ENCODE data around the gene KHDC4.
"Not testable (repeated sequence)": the region's sequence is repeated elsewhere in the genome, so short reads cannot be mapped to it uniquely, and the experiment has no call there.

The KHDC4 gene

DNA sequence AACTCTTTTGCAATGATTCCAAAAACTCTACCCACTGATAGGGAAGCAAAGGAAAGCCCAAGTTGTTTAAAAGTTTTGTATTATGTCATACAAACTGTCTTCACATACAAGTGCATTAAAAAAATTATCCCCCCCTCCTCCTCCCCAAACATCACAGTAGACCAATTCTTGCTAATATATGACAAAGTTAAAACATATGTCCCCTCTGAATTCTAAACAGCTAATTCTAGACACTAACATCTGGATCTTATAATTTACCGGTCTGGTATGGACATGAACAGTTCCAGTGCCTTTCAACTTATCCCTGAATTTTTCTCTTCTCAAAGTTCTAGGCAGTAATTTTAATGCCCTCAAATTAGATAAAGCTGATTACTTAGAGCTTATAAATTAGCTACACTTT, 36.5 kb downstream of the KHDC4 start:
- DNase-seq = no peak

- not testable (repeated sequence) for DNase-seq
Measured at GRCh38 chr1:155896476-155896875, 37.7 kb downstream of the KHDC4 start.

DNA sequence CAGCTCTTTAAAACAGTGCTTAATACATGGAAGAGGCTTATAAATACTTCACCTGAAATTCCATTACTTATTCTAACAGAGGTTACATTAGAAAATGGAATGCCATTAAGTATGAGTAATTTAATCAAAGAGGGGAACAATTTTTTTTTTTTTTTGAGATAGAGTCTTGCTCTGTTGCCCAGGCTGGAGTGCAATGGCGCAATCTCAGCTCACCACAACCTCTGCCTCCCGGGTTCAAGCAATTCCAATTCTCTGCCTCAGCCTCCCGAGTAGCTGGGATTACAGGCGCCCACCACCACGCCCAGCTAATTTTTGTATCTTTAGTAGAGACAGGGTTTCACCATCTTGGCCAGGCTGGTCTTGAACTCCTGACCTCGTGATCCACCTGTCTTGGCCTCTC, 38.6 kb downstream of the KHDC4 start:
- DNase-seq = not testable (repeated sequence)

DNA sequence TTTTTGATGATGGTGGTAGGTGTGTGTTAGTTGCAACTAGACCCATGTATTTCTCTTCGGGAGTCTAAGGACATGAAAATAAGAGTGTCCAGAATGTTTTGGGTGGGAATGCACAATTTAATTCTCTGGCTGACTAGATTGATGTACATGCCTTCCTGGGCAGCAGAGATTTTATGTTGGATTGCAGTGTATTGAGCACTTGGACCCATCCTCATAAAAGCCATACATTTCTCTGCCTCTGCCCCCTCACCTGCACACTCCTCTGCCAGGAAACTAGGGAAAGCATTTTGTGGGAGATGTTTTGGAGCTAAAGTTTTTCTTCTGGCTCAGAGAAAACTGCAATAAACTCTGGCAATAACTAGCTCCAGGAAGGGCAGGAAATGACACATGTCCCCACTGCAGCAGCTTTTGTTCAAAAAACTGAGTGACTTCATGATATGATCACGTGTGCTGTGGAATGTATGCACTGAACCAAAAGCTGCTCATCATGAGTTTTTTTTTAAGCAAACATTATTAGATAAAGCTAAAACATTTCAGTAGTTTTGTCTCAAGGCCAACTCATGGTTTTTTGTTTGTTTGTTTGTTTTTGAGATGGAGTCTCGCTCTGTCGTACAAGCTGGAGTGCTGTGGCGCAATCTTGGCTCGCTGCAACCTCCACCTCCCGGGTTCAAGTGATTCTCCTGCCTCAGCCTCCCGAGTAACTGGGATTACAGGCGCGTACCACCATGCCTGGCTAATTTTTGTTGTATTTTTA, 40.6 kb downstream of the KHDC4 start:
- DNase-seq = no peak

GRCh38 chr1:155892796-155893195, 41.4 kb downstream of the KHDC4 start:
- DNase-seq = no peak

DNA sequence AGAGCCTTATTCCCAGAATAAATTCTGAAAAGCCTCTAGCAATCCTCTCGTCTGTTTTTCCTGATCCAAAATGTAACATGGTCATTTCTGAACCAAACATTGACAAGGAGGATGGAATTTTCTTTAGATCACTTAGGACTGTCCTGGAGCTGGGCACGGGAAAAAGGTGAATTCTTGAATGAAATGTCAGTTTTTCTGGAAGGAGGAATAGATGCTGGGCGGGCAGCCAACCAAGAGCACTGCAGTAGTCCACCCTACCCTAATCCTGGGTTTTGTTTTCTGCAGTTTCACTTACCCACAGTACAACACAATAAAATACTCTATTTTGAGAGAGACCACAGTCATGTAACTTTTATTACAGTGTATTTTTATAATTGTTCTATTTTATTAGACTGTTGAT, 44.0 kb downstream of the KHDC4 start:
- DNase-seq = no peak

GRCh38 chr1:155889566-155889965, 44.6 kb downstream of the KHDC4 start:
- no peak for DNase-seq

DNA sequence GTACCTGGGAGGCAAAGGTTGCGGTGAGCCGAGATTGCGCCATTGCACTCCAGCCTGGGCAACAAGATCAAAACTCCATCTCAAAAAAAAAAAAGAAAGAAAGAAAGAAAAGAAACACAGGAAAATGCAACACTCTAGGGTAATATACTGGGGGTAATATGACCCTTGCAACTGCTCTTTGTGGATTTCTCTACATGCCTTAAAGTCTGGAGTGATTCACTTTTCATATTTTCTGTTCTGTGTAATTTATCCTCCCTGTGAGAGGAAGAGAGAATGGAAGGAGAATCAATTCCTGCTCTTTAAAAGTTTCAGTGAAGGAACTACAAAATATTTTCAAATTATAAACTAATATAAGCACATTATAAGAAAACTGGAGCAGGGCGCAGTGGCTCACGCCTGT, 45.7 kb downstream of the KHDC4 start:
- DNase-seq = no peak

DNA sequence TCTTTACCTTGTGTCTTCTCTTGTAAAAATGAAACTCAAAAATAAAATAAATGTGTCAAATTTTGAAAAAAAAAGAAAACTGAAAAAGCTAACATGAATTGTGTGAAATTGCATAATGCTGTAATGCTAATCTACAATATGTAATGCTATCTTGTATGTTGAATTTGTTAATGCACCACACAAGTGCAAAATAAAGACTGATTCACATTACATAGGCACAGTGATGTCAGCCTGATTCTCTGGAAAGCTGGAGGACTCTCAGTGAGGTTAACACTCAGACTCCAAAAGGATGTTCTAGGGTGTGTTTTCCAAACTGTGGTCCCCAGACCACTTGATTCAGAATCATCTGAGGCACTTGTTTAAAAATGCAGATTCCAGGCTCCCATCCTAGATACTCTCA, 49.2 kb downstream of the KHDC4 start:
- DNase-seq = no peak

GRCh38 chr1:155884031-155884960, 49.9 kb downstream of the KHDC4 start:
- DNase-seq = no peak

GRCh38 chr1:155882766-155883165, 51.4 kb downstream of the KHDC4 start:
- DNase-seq = no peak

DNA sequence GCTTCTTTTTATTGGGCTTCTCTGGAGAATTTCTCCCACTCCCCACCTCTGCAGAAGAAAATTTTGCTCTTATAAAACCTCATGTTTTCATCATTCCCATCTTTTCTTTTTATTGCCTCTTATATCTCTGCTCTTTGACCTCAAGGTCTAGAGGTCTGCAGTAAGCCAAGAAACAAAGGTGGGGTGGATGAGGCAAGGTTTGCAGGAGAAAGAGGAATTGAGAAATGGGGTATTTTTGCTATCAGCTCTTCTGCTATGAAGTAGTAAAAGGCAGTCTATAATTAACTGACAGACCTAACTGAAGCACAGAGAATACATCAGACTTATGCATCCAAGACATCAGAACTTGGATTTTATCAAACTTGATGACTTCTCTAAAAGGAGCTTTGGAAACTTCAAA, 52.0 kb downstream of the KHDC4 start:
- DNase-seq = no peak

DNA sequence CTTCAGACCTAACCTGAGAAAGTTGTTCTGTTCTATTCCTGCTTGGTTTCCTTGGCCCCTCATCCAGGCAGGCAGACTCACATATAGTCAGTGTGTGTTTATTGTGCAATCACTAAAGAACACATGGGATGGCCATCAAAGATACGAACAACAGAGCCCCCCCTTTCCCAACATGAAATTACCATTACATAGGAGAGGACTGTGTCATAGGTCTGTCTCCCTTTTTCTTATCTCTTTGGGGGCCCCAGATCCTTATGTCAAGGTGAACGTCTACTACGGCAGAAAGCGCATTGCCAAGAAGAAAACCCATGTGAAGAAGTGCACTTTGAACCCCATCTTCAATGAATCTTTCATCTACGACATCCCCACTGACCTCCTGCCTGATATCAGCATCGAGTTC, 53.3 kb downstream of the KHDC4 start:
- no peak for DNase-seq

DNA sequence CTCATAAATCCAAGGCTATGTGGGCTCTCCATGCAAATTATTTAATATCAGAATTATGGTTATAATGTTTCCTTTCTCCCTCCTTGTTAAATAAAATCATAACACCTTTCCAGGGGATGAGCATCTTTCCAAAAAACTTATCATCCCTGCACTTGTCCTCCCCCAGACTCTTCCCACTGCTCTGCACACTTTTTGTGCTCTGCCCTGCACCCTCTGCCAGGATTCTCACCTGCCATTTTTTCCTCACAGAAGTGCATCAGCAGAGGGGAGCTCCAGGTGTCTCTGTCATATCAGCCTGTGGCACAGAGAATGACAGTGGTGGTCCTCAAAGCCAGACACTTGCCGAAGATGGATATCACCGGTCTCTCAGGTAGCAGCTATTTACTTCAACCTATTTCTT, 54.0 kb downstream of the KHDC4 start:
- no peak for DNase-seq

DNA sequence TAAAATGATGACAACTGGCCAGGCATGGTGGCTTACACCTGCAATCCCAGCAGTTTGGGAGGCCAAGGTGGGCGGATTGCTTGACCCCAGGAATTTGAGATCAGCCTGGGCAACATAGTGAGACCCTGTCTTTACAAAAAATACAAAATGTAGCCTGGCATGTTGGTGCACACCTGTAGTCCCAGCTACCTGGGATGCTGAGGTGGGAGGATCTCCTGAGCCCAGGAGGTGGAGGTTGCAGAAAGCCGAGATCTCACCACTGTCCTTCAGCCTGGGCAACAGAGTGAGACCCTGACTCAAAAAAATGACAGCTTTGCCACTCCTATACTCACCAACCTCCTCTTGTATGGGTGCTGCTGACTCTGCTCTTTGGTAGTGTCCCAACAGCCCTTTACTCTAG, 56.3 kb downstream of the KHDC4 start:
- no peak for DNase-seq

DNA sequence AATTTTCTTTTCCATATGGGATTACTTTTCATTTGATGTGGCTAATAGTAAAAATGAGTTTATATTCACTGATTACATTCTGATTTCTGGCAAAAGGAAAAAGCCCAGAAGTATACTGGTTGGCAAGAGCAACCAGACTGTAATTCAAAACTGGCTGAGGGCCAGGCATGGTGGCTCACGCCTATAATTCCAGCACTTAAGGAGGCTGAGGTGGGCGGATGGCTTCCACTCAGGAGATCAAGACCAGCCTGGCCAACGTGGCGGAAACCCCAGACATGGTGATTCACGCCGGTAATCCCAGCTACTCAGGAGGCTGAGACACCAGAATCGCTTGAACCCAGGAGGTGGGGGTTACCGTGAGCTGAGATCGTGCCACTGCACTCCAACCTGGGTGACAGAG, 60.4 kb downstream of the KHDC4 start:
- DNase-seq = no peak

GRCh38 chr1:155872527-155872926, 61.7 kb downstream of the KHDC4 start:
- no peak for DNase-seq

- no peak for DNase-seq
Measured at GRCh38 chr1:155871390-155871789, 62.8 kb downstream of the KHDC4 start.

GRCh38 chr1:155867766-155868165, 66.4 kb downstream of the KHDC4 start:
- DNase-seq = no peak

- no peak for DNase-seq
Measured at GRCh38 chr1:155864393-155864792, 69.8 kb downstream of the KHDC4 start.

All from activated naive CD4-positive, alpha-beta T cell treated with anti-CD3 and anti-CD28 coated beads, Interleukin-2, amount 50 U/mL, for 16 hours (primary cell).